GM23338 (cell line): ENCODE measurements around the gene GRIK4. TPM values are rescaled to one million over a fixed set of nuclear protein-coding genes. Genes with fewer than 3 reads are reported as not detected.

Experiments
- ATAC-seq: fragments of 200-7000 bp; cut with Tn5 transposase; 3 replicates; pipeline ENCODE4 v1.9.1; 2020
- DNase-seq: peaks from one replicate; pipeline ENCODE4 v3.0.0-alpha.2; 2015; ENCODE audit warnings: low spot score
- H2AFZ ChIP-seq: fragments of 200-600 bp; sonication (generic); 2 replicates; pipeline ENCODE4 v1.8.0; 2016; ENCODE audit warnings: antibody characterized with exemption, mild to moderate bottlenecking, moderate library complexity
- H3F3A ChIP-seq: fragments of 200-600 bp; sonication (generic); replicated peaks from 2 replicates; pipeline ENCODE4 v1.8.0; 2017; ENCODE audit warnings: antibody characterized with exemption, mixed run types, low read depth
- H3K27ac ChIP-seq: fragments of 200-600 bp; sonication (generic); 2 replicates; pipeline ENCODE4 v1.6.1; 2016; ENCODE audit warnings: low read depth
- H3K27me3 ChIP-seq: fragments of 200-600 bp; sonication (generic); 2 replicates; pipeline ENCODE4 v1.8.0; 2016; ENCODE audit warnings: mild to moderate bottlenecking, mixed run types, moderate library complexity; ENCODE audit not compliant: insufficient read depth
- H3K36me3 ChIP-seq: fragments of 200-600 bp; sonication (generic); 2 replicates; pipeline ENCODE4 v1.8.0; 2016; ENCODE audit warnings: mild to moderate bottlenecking; ENCODE audit not compliant: insufficient read depth
- H3K4me1 ChIP-seq: fragments of 200-600 bp; sonication (generic); 2 replicates; pipeline ENCODE4 v1.8.0; 2016; ENCODE audit warnings: mild to moderate bottlenecking, moderate library complexity; ENCODE audit not compliant: insufficient read depth
- H3K4me2 ChIP-seq: fragments of 200-600 bp; sonication (generic); 2 replicates; pipeline ENCODE4 v1.7.1; 2017; ENCODE audit warnings: mixed run types
- H3K4me3 ChIP-seq: fragments of 200-600 bp; sonication (generic); 2 replicates; pipeline ENCODE4 v1.6.1; 2016; ENCODE audit warnings: mixed run types
- H3K79me2 ChIP-seq: fragments of 200-600 bp; sonication (generic); replicated peaks from 2 replicates; pipeline ENCODE4 v1.8.0; 2017; ENCODE audit warnings: mild to moderate bottlenecking; ENCODE audit not compliant: insufficient read depth
- H3K9me2 ChIP-seq: fragments of 200-600 bp; sonication (generic); 2 replicates; pipeline ENCODE4 v1.8.0; 2017; ENCODE audit not compliant: insufficient read depth
- H4K20me1 ChIP-seq: fragments of 200-600 bp; sonication (generic); replicated peaks from 2 replicates; pipeline ENCODE4 v1.8.0; 2017; ENCODE audit warnings: mild to moderate bottlenecking; ENCODE audit not compliant: insufficient read depth
- H3K27ac Mint-ChIP-seq: 2 replicates; pipeline ENCODE4 v1.8.0; 2020; ENCODE audit warnings: inconsistent platforms, mild to moderate bottlenecking, moderate library complexity, mixed read lengths
- H3K27me3 Mint-ChIP-seq: 3 replicates; pipeline ENCODE4 v1.8.0; 2022; ENCODE audit warnings: low read depth, mild to moderate bottlenecking, moderate library complexity, mixed read lengths, inconsistent platforms; ENCODE audit not compliant: insufficient read depth, poor library complexity
- H3K36me3 Mint-ChIP-seq: 3 replicates; pipeline ENCODE4 v1.8.0; 2021; ENCODE audit warnings: low read depth, mild to moderate bottlenecking, inconsistent platforms, moderate library complexity, mixed read lengths
- H3K4me1 Mint-ChIP-seq: 3 replicates; pipeline ENCODE4 v1.8.0; 2020; ENCODE audit warnings: mild to moderate bottlenecking, inconsistent platforms, mixed read lengths
- H3K4me3 Mint-ChIP-seq: 3 replicates; pipeline ENCODE4 v1.8.0; 2021; ENCODE audit warnings: moderate library complexity, mild to moderate bottlenecking, inconsistent platforms, mixed read lengths
- H3K9me3 Mint-ChIP-seq: 3 replicates; pipeline ENCODE4 v1.8.0; 2020; ENCODE audit warnings: moderate library complexity, mild to moderate bottlenecking, inconsistent platforms, mixed read lengths
- CREB1 ChIP-seq: fragments of 250-450 bp; sonication (Bioruptor Pico); IDR thresholded peaks from 2 replicates; pipeline ENCODE4 v1.5.0; 2020; ENCODE audit warnings: low read depth, mild to moderate bottlenecking, moderate library complexity
- ETS1 ChIP-seq: IDR thresholded peaks from 2 replicates; pipeline ENCODE4 v1.6.1; 2016; ENCODE audit warnings: antibody characterized with exemption
- JUNB ChIP-seq: IDR thresholded peaks from one replicate; pipeline ENCODE4 v1.6.1; 2016; ENCODE audit warnings: antibody characterized with exemption; ENCODE audit not compliant: unreplicated experiment
- NANOG ChIP-seq: IDR thresholded peaks from 2 replicates; pipeline ENCODE4 v1.6.1; 2016; ENCODE audit warnings: antibody characterized with exemption, borderline replicate concordance
- POLR2AphosphoS5 ChIP-seq: IDR thresholded peaks from 2 replicates; pipeline ENCODE4 v1.6.1; 2016; ENCODE audit warnings: antibody characterized with exemption, low read depth
- STAT1 ChIP-seq: IDR thresholded peaks from one replicate; pipeline ENCODE4 v1.6.1; 2016; ENCODE audit warnings: antibody characterized with exemption; ENCODE audit not compliant: unreplicated experiment
- ZNF462 ChIP-seq: fragments of 250-450 bp; sonication (Bioruptor Pico); IDR thresholded peaks from 2 replicates; pipeline ENCODE4 v1.5.0; 2020; ENCODE audit warnings: mild to moderate bottlenecking, moderate library complexity
- polyA plus RNA-seq: library from polyadenylated mRNA; unstranded; fragments of >200 nt; fragmentation: Nextera tagmentation; extraction: Ambion mirVana; gene quantifications from 2 replicates; pipeline ENCODE4 v1.2.1, GENCODE V29; 2016
- total RNA-seq: library from RNA; depleted of rRNA; stranded (reverse); fragments of >200 nt; shearing (Covaris generic); gene quantifications from 2 replicates; pipeline ENCODE4 v1.2.3, GENCODE V29; 2014

The GRIK4 gene
- total and polyA plus RNA-seq, 2 experiments from 2014 or later, result 0.63 to 2.2 TPM

- TF ChIP-seq ZNF462 (CRISPR knock-in tag), result no peak
- no peak for TF ChIP-seq JUNB
- no peak for TF ChIP-seq ETS1
- no peak for TF ChIP-seq NANOG
- TF ChIP-seq POLR2AphosphoS5, result no peak
These were observed 232.8 kb downstream of the GRIK4 start (continued) for GRCh38 chr11:120744016-120744994.

- H3K27me3 Mint-ChIP-seq, result peaks cover 6% of the 10 kb centered on the region
- no peak overlapping the region for H3K27ac Mint-ChIP-seq
- no peaks in the 10 kb centered on the region for H3K27me3 ChIP-seq
- no peak overlapping the region for H3K27ac ChIP-seq
- H3F3A ChIP-seq, result no peaks in the 10 kb centered on the region
- no peaks in the 10 kb centered on the region; the same call in 2 of the 3 replicates for H3K9me3 Mint-ChIP-seq
- H2AFZ ChIP-seq, result no peak overlapping the region
- no peak overlapping the region for H3K4me3 Mint-ChIP-seq
- H3K36me3 Mint-ChIP-seq, result no peaks in the 10 kb centered on the region
- H3K4me1 ChIP-seq, result peaks cover 16% of the 10 kb centered on the region
- H3K36me3 ChIP-seq, result no peaks in the 10 kb centered on the region
- peaks cover 4% of the 10 kb centered on the region; the same call in 1 of the 2 replicates for H3K9me2 ChIP-seq
- no peaks in the 10 kb centered on the region for H3K79me2 ChIP-seq
- H3K4me3 ChIP-seq, result no peak overlapping the region
- DNase-seq (peak; percentile 24), ATAC-seq (peak; percentile 62)
- H3K4me1 Mint-ChIP-seq, result peaks cover 25% of the 10 kb centered on the region
- no peak overlapping the region for H3K4me2 ChIP-seq
- H4K20me1 ChIP-seq, result no peaks in the 10 kb centered on the region
- TF ChIP-seq STAT1, result no peak
- TF ChIP-seq CREB1, result no peak
- no peak for TF ChIP-seq ZNF462 (CRISPR knock-in tag)
These were observed 234.8 kb downstream of the GRIK4 start for GRCh38 chr11:120746376-120746775.
